Stimulated activated CD8-positive, alpha-beta memory T cell treated with anti-CD3 and anti-CD28 coated beads, Interleukin-7, amount 100 ng/mL, for 48 hours (primary cell): Measurements from ENCODE around the gene TUBGCP2.

Experiments
- DNase-seq, 2 donors: peaks; one replicate each; pipeline ENCODE4 v3.0.0-alpha.2; 2020; ENCODE audit warnings: low read depth in 1 of 2; ENCODE audit errors: extremely low read depth in 1 of 2

Gene TUBGCP2

DNA sequence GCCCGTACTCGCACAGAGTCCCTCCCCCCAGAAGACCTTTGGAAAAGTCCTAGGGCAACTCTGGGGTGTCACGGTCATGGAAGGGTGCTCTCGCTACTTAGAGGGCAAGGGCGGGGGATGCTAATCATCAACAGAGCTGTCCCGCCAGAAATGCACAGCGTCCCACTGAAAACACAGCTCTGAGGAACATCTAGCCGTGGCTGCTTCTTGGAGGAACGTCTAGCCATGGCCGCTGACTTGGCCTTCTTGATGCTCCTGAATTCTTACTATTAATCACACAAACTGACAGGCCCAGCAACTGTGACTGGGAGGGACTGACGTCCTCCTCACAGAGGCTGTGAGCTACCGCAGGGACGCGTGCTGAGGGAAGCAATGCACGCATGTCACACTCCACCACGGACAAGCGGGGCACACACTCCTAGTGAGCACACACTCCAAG, 1.7 kb downstream of the TUBGCP2 start:
- DNase-seq, result no peak

DNA sequence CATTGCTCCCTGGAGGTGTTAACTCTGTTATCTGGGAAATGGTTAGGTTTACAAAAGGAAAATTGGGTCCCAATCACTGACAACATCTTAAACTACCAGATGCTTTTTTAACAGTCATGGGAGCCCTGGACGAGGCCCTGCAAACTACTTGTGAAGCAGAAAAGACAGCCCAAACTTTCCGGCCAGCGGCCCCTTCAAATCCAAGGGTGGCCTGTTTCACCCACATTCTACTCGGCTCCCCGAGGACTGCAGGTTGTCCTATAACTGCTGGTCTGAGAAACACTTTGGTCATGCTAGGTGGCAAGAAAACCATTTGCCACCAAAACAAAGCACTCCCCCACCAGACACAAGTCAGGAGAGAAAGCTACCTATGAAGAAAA, 2.6 kb downstream of the TUBGCP2 start:
- no peak for DNase-seq

DNA sequence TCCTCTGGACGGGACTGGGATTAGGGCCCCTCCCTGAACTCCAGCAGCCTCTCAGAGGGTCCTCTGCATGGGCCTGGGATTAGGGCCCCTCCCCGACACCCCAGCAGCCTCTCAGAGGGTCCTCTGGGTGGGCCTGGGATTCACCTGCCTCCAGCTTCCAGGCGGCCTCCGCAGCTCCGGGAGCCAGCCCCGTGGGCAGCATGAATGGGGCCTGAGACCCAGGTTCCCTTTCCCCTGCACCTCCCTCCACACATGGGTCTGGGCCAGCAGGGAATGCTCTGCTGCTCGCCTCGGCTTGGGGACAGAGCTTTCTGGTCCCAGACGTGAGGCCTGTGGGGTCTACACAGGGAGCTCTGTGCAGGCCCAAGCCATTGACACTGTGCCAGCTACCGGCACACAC, 5.5 kb downstream of the TUBGCP2 start:
- no peak for DNase-seq

DNA sequence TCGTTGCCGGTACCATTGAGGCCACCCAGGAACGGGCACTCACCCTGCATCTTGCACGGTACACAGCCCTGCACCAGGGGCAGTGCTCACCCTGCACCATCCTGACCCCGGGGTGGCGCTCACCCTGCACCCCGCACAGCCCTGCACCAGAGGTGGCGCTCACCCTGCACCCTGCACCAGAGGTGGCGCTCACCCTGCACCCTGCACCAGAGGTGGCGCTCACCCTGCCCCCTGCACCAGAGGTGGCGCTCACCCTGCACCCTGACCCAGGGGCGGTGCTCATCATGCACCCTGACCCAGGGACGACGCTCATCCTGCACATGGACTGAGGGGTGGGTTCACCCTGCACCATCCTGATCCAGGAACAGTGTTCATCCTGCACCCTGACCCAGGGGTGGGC, 6.4 kb downstream of the TUBGCP2 start:
- DNase-seq, result no peak

DNA sequence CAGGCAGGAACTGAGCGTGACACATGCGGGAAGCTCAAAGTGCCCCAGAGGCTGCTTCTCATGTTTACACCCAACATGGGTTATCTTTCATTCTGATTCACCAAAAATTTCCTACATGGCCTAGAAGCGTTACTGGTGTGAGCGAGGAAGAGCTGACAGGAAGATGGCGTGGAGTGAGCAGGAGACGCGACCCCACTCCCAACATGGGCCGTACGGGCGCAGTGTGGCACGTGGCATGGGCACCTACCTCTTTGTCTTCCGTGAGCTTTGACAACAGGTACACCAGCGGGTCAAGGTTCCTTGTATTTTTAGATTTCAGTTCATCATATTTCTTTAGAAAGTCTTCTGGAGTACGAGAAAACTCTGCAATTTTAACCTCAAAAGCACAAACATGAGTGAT, 8.9 kb downstream of the TUBGCP2 start:
- no peak for DNase-seq

DNA sequence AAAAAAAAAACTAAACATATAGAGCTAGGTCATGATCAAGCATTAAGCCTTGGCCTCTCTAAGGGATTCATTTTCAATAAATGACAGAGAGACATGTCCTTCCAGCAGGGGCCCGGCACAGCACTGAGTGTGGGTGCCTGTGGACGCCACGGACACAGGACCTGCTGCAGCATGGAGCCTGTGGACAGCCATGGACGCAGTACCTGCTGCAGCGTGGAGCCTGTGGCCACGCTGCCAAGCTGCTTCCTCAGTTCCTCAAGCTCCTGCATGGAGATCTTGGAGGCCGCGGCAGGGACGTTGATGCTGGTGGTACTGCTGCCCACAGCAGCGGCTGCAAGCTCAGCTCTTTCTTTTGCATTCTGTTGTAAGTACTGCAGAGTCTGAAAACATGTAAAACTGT, 9.4 kb downstream of the TUBGCP2 start:
- no peak for DNase-seq

DNA sequence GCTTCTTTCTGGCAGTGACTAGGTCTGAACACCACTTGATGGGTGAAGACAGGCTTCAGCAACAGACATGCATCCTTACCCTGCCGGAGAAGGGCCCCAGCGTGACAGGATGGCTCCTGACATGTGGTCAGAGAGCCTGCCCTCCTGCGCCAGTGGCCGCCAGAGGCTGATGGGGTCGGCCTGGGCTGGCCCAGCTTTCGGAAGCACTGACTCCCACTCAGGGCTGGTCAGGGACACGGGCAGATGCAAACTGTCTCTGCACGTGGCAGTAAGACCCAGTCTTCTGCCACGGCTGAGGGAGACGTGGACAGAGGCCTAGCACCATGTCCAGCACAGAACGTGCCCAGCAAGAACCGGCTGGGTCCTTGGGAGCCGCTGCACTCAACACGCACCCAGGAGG, 10.2 kb downstream of the TUBGCP2 start:
- DNase-seq, result no peak

DNA sequence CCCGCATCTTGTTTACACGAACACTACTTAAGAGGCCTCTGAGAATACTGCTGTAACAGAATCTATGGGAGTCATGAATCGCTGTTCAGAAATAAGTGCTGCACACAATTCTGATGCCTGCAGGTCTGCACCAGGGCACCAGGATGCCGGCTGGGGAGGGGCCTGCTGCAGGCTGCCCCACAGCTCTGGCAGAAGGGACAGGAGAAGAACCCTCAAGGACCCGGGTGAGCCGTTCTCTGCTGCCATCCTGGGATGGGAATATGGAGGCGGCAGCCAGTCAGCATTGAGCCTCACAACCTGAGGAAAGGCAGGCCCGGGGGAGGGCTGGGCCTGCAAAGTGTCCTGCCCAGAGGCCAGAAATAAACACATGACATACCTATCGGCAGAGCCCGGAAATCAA, 11.2 kb downstream of the TUBGCP2 start:
- DNase-seq, result no peak

DNA sequence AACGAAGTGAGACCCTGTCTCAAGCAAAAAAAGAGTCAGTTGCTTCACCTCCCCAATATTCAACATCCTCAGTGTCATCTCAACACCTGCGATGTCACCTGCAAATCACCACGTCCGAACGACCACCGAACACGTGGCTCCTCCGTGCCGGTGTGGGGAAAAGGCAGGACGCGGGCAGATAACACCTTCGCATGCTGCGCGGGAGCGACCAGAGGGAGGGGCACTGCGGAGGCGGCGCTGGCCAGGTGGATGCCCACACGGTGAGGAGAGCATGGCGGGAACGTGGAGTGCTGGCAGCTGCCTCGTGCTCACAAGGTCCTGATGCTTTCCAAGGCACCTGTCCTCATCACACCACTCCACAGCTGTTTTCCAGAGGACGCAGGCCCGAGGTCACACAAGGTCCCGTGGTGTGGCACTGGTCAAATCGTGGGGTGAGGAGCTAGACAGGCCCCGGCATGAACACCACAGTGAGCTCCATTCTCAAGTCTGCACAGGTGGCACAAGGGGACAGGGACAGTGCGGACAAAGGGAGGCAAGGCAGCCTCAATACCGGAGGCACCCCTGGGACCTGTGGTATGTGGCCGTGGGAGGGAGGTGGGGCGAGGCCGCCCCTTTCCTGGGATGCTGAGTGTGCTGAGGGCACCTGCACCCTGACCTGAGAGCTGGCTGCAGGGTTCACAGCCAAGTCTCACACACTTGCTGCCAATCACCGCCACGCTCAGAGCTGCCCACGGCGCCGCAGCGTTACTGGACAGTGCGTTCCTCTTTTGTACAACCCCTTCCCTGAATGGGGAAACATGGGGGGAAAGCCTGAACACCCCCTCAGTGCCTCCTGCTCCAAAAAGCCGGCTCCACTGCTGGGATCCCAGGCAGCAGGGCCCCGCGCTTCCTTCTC, 13.0 kb downstream of the TUBGCP2 start:
- no peak for DNase-seq

DNA sequence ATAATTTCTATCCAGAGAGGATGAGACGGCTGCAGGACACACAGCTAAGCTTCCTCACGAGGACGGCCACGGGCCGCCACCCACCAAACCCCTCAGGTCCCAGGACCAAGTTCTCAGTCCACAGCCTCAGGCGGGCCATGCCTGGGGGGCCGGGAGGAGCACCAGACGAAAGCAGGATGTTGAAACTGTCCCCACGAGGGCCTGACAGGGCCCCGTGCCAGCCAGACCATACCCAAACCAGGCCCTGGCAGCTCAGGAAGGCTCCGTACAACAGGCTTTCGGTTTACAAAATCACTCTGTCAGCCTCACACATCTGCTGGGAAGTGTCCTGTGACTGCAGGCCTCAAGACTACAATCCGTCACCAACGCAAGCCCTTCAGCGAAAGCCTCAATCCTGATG, 14.5 kb downstream of the TUBGCP2 start:
- no peak for DNase-seq

DNA sequence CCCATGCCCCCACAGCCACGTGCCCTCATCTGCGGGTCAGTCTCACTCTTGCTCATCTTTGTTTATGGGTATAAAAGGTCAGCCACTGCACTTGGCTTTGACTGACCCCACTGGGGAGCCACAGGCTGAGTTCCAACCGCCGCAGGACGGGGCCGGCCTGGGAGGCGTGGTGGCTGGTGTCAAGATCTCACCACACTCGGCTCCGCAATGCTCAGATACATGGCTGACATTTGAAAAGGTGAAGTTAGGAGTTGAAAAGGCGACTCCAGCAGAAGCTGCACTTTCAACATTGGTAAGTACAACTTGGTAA, 14.9 kb downstream of the TUBGCP2 start:
- DNase-seq, result no peak

DNA sequence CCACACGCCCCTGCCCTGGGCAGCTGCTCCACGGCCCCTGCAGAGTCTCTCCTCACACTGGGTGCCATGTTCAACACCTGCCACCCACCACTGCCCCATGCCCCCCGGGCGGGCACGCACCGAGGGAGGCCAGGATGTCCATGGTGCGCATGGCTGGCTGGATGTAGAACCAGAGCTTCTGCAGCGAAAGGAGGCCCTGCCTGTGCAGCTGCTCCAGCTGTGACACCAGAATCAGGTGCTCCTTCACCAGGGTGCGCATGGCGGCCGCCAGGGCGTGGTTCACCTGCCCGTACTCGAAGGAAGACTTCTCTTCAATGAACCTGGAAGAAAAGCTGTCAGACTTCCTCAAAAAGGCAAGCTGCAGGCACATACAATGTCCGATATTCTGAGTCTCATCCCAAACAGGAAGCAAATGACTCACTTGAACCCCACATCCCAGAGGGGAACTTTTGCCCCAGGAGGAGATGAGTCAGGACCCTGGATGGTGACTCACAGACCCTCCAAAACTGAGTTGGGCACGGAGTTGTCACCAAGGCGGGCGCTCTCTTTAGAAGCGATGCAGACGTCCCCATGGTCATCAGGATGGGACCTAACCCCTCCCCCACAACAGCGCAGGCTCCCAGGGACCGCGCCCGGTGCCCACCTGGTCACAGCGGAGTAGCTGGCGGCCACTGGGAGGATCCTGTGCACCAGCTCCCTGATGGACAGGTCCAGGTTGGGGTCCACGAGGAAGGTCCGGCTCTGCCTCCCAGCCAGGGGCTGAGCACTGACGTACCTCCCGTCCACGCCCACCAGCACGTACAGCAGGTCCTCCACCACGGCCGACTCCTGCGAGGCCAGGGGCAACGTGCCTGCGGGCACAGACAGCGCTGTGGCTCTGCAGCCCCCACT, 15.5 kb downstream of the TUBGCP2 start:
- DNase-seq, result no peak

DNA sequence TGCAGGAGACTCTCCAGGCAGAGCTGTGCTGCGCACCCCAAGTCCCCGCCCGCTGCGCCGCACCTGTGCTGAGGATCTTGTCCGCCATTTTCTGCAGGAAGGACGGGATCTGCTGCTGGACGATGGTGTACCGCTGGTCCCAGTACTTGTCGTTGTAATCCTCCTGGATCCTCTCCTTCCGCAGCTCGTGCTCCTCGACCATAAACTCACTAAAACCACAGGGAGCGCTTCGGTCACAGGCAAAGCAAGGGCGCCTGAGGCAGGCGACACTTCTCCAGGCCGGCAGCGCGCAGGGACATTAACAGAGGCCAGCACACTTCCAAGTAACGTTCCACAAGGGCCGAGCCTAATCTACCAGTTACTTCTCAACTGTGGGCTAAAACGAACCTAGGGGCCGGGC, 18.9 kb downstream of the TUBGCP2 start:
- DNase-seq, result no peak

DNA sequence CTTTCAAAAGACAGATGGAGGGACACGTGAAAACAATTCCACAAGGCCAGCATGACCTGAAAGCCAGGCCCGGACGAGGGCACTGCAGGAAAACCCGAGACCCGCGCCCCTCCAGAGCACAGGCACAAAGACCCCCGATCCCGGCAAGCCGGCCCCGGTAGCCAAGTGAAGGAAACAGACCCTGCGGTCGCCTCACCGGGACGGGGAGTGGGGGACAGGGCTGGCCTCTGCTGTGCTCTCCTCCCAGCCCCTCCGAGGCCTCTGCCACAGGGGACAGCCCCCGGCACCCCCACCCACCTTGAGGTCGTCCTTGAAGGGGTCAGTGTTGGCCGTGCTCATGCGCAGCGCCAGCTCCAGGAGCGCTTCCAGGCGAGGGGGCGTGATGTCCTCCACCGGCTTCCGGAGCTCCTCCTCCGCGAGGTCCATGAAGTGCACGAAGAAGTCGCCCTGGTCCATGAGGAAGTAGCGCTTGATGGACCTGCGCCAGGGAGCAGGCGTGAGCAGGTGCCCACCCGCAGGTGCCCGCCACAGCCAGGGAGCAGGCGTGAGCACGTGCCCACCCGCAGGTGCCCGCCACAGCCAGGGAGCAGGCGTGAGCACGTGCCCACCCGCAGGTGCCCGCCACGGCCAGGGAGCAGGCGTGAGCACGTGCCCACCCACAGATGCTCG, 20.7 kb downstream of the TUBGCP2 start:
- no peak for DNase-seq

DNA sequence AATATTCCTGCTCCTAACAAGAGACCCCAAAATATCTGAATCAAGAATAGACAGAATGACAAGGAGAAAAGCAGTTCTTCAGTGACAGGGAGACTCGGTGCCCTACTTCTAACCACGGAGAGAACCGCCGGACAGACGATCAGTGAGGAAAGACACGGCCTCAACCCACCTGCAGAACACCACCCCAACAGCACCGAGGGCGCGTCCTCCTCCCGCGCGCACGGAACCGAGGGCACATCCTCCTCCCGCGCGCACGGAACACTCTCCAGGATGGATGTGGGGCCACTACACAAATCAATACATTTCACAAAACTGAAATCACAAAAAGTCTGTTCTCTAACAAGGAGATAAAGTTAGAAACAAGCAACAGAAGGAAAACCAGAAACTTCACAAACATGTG, 22.3 kb downstream of the TUBGCP2 start:
- no peak for DNase-seq

DNA sequence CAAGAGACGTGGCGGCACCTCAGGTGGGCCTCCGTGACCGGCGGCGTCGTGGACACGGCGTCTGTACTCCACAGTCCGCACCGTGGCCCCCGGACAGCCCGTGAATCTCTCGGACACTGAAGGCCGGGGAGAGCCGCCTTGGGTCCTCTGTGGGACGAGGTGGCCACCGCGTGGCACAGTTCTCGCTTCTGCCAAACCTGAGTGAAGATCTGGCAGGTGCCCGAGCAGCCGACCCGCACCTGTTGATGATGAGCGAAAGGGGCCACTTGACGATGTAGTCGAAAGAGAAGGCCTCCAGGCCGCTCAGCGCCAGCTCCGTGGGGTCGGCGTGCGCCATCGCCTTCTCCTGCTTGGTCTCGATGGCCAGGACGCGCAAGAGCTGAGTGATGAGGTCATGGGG, 23.5 kb downstream of the TUBGCP2 start:
- no peak for DNase-seq

DNA sequence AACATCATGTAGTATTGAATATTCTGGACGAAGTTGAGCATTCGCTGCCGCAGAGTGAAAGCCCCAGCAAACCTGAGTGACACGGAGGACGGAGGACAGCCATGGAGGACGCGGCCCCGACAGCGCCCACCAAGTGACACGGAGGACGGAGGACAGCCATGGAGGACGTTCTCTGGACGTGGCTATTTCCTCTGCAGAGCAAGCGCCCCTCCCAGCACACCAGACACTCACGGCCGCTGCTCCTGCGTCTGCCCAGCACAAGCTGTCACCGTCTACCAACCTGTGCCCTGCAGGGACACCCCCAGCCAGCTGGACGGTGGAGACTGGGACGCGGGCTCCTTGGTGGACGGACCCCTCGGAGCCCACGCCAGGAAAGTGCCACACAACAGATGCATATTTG, 24.7 kb downstream of the TUBGCP2 start:
- no peak for DNase-seq

DNA sequence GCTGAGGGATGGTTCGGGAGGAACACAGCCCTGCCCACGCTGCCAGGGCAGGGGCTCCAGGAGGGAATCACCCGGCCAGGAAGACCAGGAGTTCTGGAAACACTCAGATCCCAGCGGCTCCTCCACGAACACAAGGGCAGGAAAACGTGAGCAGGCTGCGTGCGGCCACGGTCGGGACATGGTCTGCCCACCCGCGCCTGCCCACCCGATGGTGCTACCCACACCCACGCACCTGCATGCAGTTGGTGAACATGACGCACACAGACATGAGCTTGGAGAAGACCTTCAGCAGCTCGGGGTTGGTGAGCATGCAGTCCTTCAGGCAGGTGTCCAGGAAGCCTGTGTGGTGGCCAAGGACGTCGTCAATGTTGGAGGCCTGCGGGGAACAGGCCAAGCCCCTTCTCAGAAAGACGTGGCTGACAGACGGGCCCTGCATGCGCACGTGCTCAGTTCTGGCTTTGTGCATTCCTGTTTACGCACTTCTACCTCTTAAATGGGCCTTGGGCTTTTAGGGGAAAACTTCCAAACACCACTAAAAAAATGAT, 25.8 kb downstream of the TUBGCP2 start:
- DNase-seq, result no peak

DNA sequence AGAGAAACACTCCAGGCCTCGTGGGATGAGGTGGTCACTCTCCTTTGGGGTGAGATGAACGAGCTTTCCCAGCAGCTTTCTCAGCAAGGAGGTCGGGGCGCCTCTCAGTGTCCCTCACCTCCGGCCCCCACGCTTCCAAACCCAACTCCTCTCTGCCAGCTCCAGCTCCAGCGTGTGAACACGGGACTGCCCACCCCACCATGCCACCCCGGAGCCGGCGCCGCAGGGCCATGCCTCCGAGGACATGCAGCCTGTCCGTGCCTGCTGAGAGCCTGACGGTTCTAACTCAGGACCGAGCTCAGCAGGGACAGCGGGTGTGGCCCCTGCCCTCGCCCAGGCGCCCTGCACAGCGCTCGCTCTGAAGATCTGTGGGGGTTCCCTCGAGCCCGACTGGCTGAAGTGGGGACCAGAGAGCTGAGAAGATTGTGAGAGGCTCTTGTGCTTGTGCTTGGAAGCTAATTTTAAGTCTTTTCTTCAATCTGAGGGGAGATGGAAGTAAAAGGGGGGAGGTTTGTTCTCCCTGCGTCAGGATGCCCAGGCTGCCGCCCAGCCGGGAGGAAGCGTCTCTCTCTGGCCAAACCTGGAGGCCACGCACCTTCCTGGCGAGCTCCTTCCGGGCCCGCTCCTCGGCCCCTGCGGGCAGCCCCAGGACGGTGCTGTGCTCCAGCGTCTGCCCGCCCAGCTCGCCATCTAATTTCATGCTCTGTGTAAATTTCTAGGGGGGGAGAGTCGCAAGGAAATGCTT, 26.9 kb downstream of the TUBGCP2 start:
- no peak for DNase-seq

DNA sequence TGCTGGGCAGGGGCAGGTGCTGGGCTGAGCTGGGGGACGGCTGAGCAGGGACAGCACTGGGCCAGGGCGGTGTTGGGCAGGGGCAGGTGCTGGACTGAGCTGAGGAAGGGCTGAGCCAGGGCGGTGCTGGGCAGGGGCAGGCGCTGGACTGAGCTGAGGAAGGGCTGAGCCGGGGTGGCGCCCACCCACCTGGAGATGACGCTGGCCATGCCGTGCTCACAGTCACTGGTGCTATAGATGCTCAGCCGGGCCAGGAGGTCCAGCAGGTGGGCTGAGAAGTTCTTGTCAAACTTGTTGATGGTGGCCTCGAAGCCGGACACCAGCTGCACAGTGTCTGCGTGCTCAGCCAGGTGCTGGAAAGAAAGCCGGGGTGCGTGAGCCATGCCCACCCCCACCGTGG, 27.6 kb downstream of the TUBGCP2 start:
- DNase-seq, result no peak
